Hepatocyte (in vitro differentiated cells): ENCODE results near the gene BTG3. TPM values are rescaled to one million over a fixed set of nuclear protein-coding genes. Genes with fewer than 3 reads are reported as not detected.
A peak's percentile ranks its signal among the peaks of the same experiment; 100 is the strongest.

Source experiments
- DNase-seq: peaks from one replicate; pipeline ENCODE4 v3.0.0-alpha.2; 2016; ENCODE audit warnings: low spot score
- H2AFZ ChIP-seq: fragments of 200-600 bp; sonication (generic); 2 replicates; pipeline ENCODE4 v1.6.0; 2016; ENCODE audit warnings: antibody characterized with exemption, mild to moderate bottlenecking
- H3K27ac ChIP-seq: fragments of 200-600 bp; sonication (generic); 2 replicates; pipeline ENCODE4 v1.5.1; 2016; ENCODE audit warnings: mild to moderate bottlenecking
- H3K27me3 ChIP-seq: fragments of 200-600 bp; sonication (generic); 2 replicates; pipeline ENCODE4 v1.6.1; 2016
- H3K36me3 ChIP-seq: fragments of 200-600 bp; sonication (generic); replicated peaks from 2 replicates; pipeline ENCODE4 v1.5.1; 2016; ENCODE audit warnings: low read depth; ENCODE audit not compliant: insufficient read depth
- H3K4me1 ChIP-seq: fragments of 200-600 bp; sonication (generic); 2 replicates; pipeline ENCODE4 v1.5.1; 2016; ENCODE audit warnings: mild to moderate bottlenecking, moderate library complexity; ENCODE audit not compliant: insufficient read depth
- H3K4me2 ChIP-seq: fragments of 200-600 bp; sonication (generic); 2 replicates; pipeline ENCODE4 v1.6.0; 2016
- H3K4me3 ChIP-seq: fragments of 200-600 bp; sonication (generic); 2 replicates; pipeline ENCODE4 v1.5.1; 2016; ENCODE audit warnings: mild to moderate bottlenecking
- H3K79me2 ChIP-seq: fragments of 200-600 bp; sonication (generic); 2 replicates; pipeline ENCODE4 v1.6.0; 2017; ENCODE audit warnings: mild to moderate bottlenecking
- H3K9me2 ChIP-seq: fragments of 200-600 bp; sonication (generic); replicated peaks from 2 replicates; pipeline ENCODE4 v1.6.0; 2017; ENCODE audit warnings: mild to moderate bottlenecking; ENCODE audit not compliant: insufficient read depth
- H3K9me3 ChIP-seq: fragments of 200-600 bp; sonication (generic); 2 replicates; pipeline ENCODE4 v1.5.1; 2016; ENCODE audit warnings: low read depth, mild to moderate bottlenecking
- H4K20me1 ChIP-seq: fragments of 200-600 bp; sonication (generic); 2 replicates; pipeline ENCODE4 v1.6.0; 2016; ENCODE audit warnings: mild to moderate bottlenecking; ENCODE audit not compliant: insufficient read depth, poor library complexity, severe bottlenecking
- CTCF ChIP-seq: fragments of 200-600 bp; sonication (generic); IDR thresholded peaks from 2 replicates; pipeline ENCODE4 v1.5.1; 2016; ENCODE audit warnings: antibody characterized with exemption, mild to moderate bottlenecking; ENCODE audit not compliant: poor library complexity
- EZH2 ChIP-seq: fragments of 200-600 bp; sonication (generic); IDR thresholded peaks from 2 replicates; pipeline ENCODE4 v1.6.1; 2016; ENCODE audit warnings: antibody characterized with exemption, mild to moderate bottlenecking, borderline replicate concordance
- EZH2phosphoT487 ChIP-seq: fragments of 200-600 bp; sonication (generic); IDR thresholded peaks from one replicate; pipeline ENCODE4 v1.6.1; 2018; ENCODE audit warnings: antibody characterized with exemption, mild to moderate bottlenecking, low read depth, moderate library complexity; ENCODE audit not compliant: unreplicated experiment, severe bottlenecking
- WGBS: methylation state at CpG from one replicate; pipeline ENCODE4 v1.1.6; 2016; ENCODE audit warnings: low lambda C conversion rate; ENCODE audit errors: missing lambda C conversion rate; 5-methylcytosine and 5-hydroxymethylcytosine counted together
- polyA plus RNA-seq: library from polyadenylated mRNA; unstranded; fragments of >200 nt; fragmentation: Nextera tagmentation; extraction: Ambion mirVana; gene quantifications from 2 replicates; pipeline ENCODE4 v1.2.1, GENCODE V29; 2016
- total RNA-seq: library from RNA; depleted of rRNA; stranded (reverse); fragments of >200 nt; gene quantifications from 2 replicates; pipeline ENCODE4 v1.2.3, GENCODE V29; 2014

The BTG3 gene
- total and polyA plus RNA-seq, 2 experiments from 2014 or later: 50.7 to 57.0 TPM

GRCh38 chr21:17611414-17612022 lies 1.2 kb downstream of the BTG3 start:
- H3K9me3 ChIP-seq: no peaks in the 10 kb centered on the region
- H4K20me1 ChIP-seq: peaks cover 8% of the 10 kb centered on the region
- H2AFZ ChIP-seq: peak overlapping the region; percentile 73
- peak overlapping the region; percentile 79 for H3K4me2 ChIP-seq
- H3K36me3 ChIP-seq: no peaks in the 10 kb centered on the region
- H3K27ac ChIP-seq: peak overlapping the region; percentile 95
- peak overlapping the region; percentile 97 for H3K4me3 ChIP-seq
- H3K4me1 ChIP-seq: peaks cover 20% of the 10 kb centered on the region
- peak; percentile 94 for DNase-seq
- WGBS: under 1% methylated on average over 26 of the region's 26 CpGs
- no peak for TF ChIP-seq CTCF
- TF ChIP-seq EZH2phosphoT487: no peak
- TF ChIP-seq EZH2: no peak
- peaks cover 51% of the 10 kb centered on the region for H3K79me2 ChIP-seq
- no peaks in the 10 kb centered on the region for H3K27me3 ChIP-seq
- H3K9me2 ChIP-seq: no peaks in the 10 kb centered on the region

GRCh38 chr21:17610911-17611310 lies 1.8 kb downstream of the BTG3 start:
- H3K4me2 ChIP-seq: peak overlapping the region; percentile 79

GRCh38 chr21:17609681-17610080 lies 3.0 kb downstream of the BTG3 start:
- Histone ChIP-seq H3K79me2 (peaks cover 67% of the 10 kb centered on the region), H3K4me1 (peaks cover 20% of the 10 kb centered on the region)
- TF ChIP-seq EZH2phosphoT487 (no peak), EZH2 (no peak), CTCF (no peak)

More at GRCh38 chr21:17610911-17611310, 1.8 kb downstream of the BTG3 start:
- no peaks in the 10 kb centered on the region for H3K36me3 ChIP-seq
- no peaks in the 10 kb centered on the region for H3K9me3 ChIP-seq
- peak overlapping the region; percentile 95 for H3K27ac ChIP-seq
- peak; percentile 36 for DNase-seq
- TF ChIP-seq EZH2: no peak
- TF ChIP-seq CTCF: no peak
- no peak for TF ChIP-seq EZH2phosphoT487
- H3K9me2 ChIP-seq: no peaks in the 10 kb centered on the region
- H3K27me3 ChIP-seq: no peaks in the 10 kb centered on the region
- 22% methylated on average over 9 of the region's 9 CpGs for WGBS
- peaks cover 57% of the 10 kb centered on the region for H3K79me2 ChIP-seq
- peaks cover 8% of the 10 kb centered on the region for H4K20me1 ChIP-seq
- peak overlapping the region; percentile 13 for H3K4me3 ChIP-seq
- peak overlapping the region; percentile 73 for H2AFZ ChIP-seq
- H3K4me1 ChIP-seq: peaks cover 20% of the 10 kb centered on the region

More at GRCh38 chr21:17609681-17610080, 3.0 kb downstream of the BTG3 start:
- Histone ChIP-seq H3K9me2 (no peaks in the 10 kb centered on the region), H3K27me3 (no peaks in the 10 kb centered on the region), H2AFZ (no peak overlapping the region), H3K36me3 (no peaks in the 10 kb centered on the region), H4K20me1 (peaks cover 8% of the 10 kb centered on the region), H3K4me2 (peak overlapping the region; percentile 79), H3K9me3 (no peaks in the 10 kb centered on the region), H3K27ac (peak overlapping the region; percentile 95), H3K4me3 (no peak overlapping the region)
- no peak for DNase-seq
- WGBS: 97% methylated on average over 2 of the region's 2 CpGs
